ENCODE measurements around the gene EEF1A2.

Gene EEF1A2

DNA sequence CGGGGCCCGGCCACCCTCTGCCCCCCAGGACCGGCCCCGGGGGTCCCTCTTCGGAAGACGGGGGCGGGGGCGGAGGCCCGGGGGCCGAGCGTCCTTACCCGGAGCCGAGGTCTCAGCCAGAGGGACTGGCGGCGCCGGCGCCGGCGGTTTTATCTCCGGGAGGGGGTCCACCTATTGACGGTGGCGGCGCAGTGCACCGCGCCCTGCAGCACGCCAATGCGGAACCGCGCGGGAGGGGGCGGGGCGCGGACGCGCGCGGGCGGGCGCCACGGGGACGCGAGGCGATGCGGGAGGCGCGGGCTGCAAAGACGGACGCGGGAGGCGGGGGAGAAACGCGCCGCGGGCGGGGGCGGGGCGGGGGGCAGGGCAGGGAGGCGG is at the start of gene EEF1A2:
EEF1A2 (minus strand) TSS at position 124 of the 378 bp plus-strand sequence. CDS start 1,320 bp downstream, outside the sequence.
- DNase-seq = no peak

DNA sequence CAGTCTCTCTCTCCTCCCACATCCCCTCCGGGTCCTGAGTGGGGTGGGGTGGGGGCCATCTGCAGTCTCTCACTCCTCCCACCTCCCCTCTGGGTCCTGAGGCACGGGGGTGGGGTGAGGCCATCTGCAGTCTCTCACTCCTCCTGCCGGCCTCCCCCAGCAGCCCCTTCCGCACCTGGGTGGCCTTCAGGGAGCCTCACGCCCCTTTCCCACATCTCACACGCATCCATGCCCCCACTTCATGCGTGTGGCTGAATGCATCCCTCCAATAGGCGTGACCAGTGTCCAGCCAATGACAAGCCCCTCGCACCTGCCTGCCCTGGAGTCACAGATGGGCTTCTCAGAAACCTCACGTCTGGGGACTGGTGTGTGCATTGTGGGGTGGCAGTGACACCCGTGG is 49.7 kb upstream of the EEF1A2 start:
- DNase-seq = no peak

DNA sequence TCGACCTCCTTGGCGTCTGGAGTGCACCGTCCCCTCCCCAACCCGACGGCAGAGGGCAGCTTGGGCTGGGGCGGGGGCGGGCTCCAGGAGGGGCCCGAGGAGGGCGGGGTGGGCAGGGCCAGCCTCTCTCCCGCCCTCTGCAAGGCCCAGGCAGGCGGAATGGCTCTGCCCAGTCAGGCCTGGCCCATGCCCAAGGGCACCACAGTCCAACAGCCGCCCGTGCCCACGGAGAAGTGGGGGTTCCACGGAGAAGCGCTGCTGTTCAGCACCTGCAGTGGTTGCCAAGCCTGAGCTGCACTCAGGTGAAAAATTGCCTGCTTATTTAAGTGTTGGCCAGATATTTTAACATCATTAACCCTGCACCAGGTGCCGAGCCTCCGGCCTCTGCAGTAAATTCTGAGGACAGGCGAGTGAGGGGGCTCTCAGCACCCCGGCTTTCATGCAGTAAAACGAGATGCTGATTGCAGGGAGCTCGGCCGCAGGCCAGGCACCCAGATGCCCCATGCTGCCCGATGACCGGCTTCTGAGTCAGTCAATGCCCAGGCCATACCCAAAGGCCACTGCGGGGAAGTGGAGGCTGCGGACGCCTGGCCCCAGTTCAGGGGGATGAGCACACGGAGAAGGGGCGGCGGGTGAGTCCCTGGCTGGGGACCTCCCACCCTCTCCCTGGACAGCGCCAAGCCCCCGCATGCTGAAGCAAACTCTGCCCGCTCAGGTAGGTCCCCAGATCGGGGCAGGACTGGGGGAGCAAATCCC is 49.0 kb upstream of the EEF1A2 start, which contains the start of gene SRMS:
SRMS (minus strand) TSS at position 25 of the 756 bp plus-strand sequence. CDS start 286 bp downstream, outside the sequence.
- no peak for DNase-seq

GRCh38 chr20:63546956-63547724 is 48.3 kb upstream of the EEF1A2 start:
- no peak for DNase-seq

GRCh38 chr20:63546256-63546955 is 47.5 kb upstream of the EEF1A2 start:
- DNase-seq = no peak

DNA sequence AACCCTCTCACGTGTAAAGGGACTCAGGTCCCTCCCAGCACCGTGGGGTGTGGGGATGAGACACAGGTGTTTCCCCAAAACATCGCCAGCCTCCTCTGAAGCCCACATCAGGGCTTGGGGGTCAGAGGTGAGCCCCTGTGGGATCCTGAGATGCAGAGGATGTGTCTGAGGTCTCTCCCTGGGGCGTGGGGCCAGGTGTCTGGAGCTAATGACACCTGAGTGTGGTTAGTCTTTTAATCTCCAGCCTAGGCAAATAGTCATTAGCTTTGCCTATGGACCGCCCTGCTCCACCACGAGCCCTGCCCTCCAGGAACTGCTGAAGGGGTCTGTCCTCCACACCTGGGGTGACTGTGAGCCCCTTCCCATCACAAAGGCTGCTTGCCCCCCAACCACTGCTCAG is 46.9 kb upstream of the EEF1A2 start:
- DNase-seq = no peak

DNA sequence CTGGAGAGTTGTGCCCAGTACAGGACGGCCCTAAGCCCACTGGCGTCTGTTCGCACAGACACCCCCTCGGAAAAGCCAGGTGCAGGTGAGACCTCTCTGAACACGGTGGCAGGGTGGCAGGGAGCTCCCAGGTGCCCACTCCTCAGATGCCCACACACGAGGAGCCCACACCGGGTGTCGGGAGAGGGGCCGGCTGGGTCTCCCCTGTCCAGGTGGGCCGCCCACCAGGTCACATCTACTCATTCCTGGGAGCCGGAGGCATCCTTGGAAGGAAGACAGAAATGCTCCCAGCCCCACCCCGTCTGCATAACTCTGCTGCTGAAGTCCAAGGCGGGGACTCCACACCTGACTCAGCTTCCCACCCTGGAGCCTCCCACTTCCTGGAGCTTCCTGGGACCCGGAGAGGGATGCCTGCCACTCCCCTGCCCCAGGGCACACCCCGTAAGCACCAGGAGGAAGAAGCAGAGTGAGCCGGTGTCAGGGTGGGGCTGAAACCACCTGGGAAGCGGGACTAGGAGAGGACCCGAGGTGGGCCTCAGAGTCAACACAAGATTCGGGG is 46.2 kb upstream of the EEF1A2 start:
- DNase-seq = peak; percentile 37

DNA sequence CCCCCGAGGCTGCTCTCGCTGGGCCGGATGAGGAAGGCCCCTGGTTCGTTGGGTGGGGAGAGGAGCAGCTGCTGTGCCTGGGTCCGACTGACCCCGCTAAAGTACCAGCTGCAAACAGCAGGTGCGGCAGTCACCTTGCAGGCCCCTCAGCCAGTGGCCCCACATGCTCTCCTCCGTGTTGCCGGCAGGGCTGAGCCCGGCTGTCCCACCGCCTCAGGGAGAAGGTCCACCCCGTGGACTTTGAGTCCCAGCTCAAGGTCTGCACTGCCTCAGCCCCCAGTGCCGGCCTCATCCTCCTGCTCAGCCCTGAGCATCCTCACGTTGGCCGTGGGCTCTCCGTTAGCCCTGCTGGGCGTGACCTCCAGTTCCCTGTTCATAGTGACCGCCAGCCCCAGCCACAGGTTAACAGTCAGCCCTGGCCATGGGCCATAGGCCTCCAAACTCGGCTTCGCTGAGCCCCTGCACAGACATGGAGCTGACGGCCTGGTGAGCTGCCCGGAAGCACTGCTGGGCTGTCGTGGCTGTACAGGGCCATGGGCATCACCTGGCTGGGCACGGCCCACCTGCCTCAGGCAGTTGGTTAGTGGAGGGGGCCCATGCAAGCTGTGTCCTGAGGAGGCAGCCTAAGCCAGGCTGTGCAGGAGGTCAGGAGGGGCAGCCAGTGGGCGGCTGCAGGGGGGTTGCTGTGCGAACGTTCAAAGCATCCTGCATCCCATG is 45.5 kb upstream of the EEF1A2 start:
- DNase-seq = no peak

DNA sequence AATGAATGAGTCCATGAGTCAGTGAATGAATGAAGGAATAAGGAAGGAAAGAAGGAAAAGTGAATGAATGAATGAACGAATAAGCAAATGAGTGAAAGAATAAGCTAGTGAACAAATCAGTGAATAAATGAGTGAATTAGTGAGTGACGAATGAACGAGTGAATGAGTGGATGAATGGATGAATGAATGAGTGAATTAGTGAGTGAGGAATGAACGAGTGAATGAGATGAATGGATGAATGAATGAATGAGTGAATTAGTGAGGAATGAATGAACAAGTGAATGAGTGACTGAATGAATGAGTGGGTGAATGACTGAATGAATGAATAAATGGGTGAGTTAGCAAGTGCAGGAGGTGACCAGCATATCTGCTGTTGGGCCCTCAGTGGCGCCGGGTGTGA is 44.9 kb upstream of the EEF1A2 start:
- no peak for DNase-seq

GRCh38 chr20:63543131-63543530 is 44.2 kb upstream of the EEF1A2 start:
- DNase-seq = no peak

GRCh38 chr20:63542696-63543095 is 43.8 kb upstream of the EEF1A2 start:
- DNase-seq = no peak

DNA sequence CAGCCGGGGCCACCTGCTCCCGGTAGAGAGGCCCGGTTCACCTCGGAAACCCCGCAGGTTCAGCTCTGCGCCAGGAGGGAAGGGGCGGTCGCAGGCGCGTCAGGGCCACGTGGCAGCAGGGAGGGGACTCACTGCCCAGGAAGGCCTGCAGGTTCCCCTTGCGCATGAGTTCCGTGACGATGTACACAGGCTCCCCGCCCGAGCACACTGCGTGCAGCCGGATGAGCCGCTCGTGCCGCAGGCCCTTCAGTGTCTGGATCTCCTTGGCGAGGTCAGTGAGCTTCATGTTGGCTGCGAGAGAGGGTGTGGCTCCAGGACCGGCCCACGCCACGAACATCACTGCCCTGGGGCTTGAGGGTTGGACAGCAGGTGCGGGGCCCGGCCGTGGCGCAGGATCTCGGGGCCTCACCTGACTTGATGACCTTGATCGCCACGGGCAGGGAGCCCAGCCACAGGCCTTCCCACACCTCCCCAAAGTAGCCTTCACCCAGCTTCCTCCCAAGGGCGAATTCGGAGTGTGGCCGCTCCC is 43.2 kb upstream of the EEF1A2 start:
- no peak for DNase-seq

DNA sequence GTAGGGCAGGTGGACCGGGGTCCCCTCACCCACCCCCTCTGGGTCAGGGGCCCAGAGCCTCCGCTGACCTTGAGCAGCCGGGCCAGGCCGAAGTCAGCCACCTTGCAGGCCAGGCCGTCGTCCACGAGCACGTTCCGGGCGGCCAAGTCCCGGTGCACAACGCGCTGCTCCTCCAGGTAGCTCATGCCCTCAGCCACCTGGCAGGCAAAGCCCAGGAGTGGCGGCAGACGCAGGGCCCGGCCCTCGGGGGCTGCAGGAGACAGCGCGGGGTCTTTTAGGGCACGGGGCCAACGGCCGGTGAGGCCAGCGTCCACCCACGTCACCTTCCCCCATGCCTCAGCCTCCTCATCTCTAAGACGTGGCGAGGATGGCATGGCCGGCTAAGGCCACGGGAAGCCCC is 42.5 kb upstream of the EEF1A2 start:
- no peak for DNase-seq

GRCh38 chr20:63540417-63541186 is 41.7 kb upstream of the EEF1A2 start:
- no peak for DNase-seq

GRCh38 chr20:63539441-63540370 is 40.8 kb upstream of the EEF1A2 start:
- no peak for DNase-seq

DNA sequence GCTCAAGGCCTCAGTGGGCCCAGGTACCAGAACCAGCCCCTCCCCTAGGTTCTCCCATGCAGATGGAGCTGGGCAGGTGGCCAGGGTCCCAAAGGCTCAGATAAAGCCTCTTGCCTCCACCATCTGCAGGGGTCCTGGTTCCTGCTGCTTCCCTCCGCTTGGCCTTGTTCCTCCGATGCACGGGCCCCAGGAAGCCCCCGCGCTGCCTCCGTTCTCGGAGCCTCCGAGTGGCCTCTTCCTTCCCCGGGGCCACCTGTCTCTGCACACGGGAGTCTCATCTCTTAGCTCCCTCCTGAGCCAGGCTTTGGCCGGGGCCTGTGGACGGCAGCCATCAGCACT is 40.2 kb upstream of the EEF1A2 start:
- no peak for DNase-seq

GRCh38 chr20:63538204-63539091 is 39.6 kb upstream of the EEF1A2 start:
- DNase-seq = peak; percentile 62

- peak; percentile 96 for DNase-seq
Measured at GRCh38 chr20:63537525-63538203, 38.8 kb upstream of the EEF1A2 start.
